Endothelial cell of umbilical vein (primary cell): Measurements from ENCODE around the gene PPM1M. TPM values are rescaled to one million over a fixed set of nuclear protein-coding genes. Genes with fewer than 3 reads are reported as not detected.

Experiments
- BruUV-seq: library from RNA; stranded (reverse); fragments of 400-500 nt; replicated peaks from 2 replicates; lab custom pipeline; 2021; lab: Mats Ljungman, UMichigan
- CTCF ChIA-PET: fragments of 300-600, 350-600 bp; sonication (Branson Sonifier 250); formaldehyde crosslinking; loops from one replicate; lab custom pipeline; 2021; ENCODE audit warnings: antibody characterized with exemption, inconsistent platforms; lab: Charles Lee
- POLR2A ChIA-PET: fragments of 300-600, 350-600 bp; sonication (Branson Sonifier 250); formaldehyde crosslinking; loops from one replicate; lab custom pipeline; 2021; ENCODE audit warnings: antibody characterized with exemption, inconsistent platforms; lab: Charles Lee
- DNase-seq: peaks from one replicate; pipeline ENCODE4 v3.0.0-alpha.2; 2011; ENCODE audit warnings: low read depth, low spot score
- FAIRE-seq: peaks from 2 replicates; lab custom pipeline; 2011; peaks lifted over from hg19 to GRCh38; lab: Jason Lieb, UNC
- H2AFZ ChIP-seq: 2 replicates; pipeline ENCODE4 v1.6.0; 2012; ENCODE audit warnings: low read depth, low read length, control low read depth, inconsistent platforms
- H3K27ac ChIP-seq: 2 replicates; pipeline ENCODE4 v1.5.1; 2011; ENCODE audit warnings: low read depth, mild to moderate bottlenecking, control low read depth, low read length, moderate library complexity; ENCODE audit not compliant: insufficient read depth
- H3K27me3 ChIP-seq, 2 experiments: 2 replicates each; pipeline versions ENCODE4 v1.6.0 to v1.6.1; 2011; ENCODE audit warnings: low read length in 2 of 2, mixed read lengths in 1 of 2; ENCODE audit not compliant: control insufficient read depth in 2 of 2, insufficient read depth in 2 of 2
- H3K36me3 ChIP-seq, 2 experiments: 2 replicates in 1 of 2; 3 replicates in 1 of 2; pipeline ENCODE4 v1.5.1; 2011; ENCODE audit warnings: low read length in 2 of 2, mild to moderate bottlenecking in 1 of 2, moderate library complexity in 1 of 2; ENCODE audit not compliant: control insufficient read depth in 2 of 2, insufficient read depth in 2 of 2; ENCODE audit errors: extremely low read depth in 1 of 2
- H3K4me1 ChIP-seq: 3 replicates; pipeline ENCODE4 v1.5.1; 2011; ENCODE audit warnings: mild to moderate bottlenecking, low read length; ENCODE audit not compliant: control insufficient read depth, insufficient read depth; ENCODE audit errors: extremely low read depth
- H3K4me2 ChIP-seq: 2 replicates; pipeline ENCODE4 v1.6.1; 2011; ENCODE audit warnings: low read length, control low read depth, mixed read lengths; ENCODE audit not compliant: insufficient read depth
- H3K4me3 ChIP-seq, 3 experiments: fragments of 200-600 bp in 1 of 3; sonication (generic), shearing (Covaris generic) in 1 of 3; replicated peaks in 1 of 3; 2 replicates each; pipeline ENCODE4 v1.5.1; 2011 to 2016; ENCODE audit warnings: control low read depth in 3 of 3, low read length in 3 of 3, mild to moderate bottlenecking in 2 of 3, inconsistent platforms in 1 of 3, low read depth in 1 of 3, moderate library complexity in 1 of 3; ENCODE audit not compliant: insufficient read depth in 1 of 3
- H3K79me2 ChIP-seq: 2 replicates; pipeline ENCODE4 v1.6.0; 2012; ENCODE audit warnings: low read length, inconsistent platforms; ENCODE audit not compliant: control insufficient read depth, insufficient read depth
- H3K9ac ChIP-seq: replicated peaks from 2 replicates; pipeline ENCODE3; 2011; ENCODE audit warnings: low read length, control low read depth; ENCODE audit not compliant: insufficient read depth; ENCODE audit errors: extremely low read depth
- H3K9me1 ChIP-seq: replicated peaks from 3 replicates; pipeline ENCODE4 v1.6.0; 2011; ENCODE audit warnings: mild to moderate bottlenecking, low read length; ENCODE audit not compliant: control insufficient read depth, insufficient read depth; ENCODE audit errors: extremely low read depth
- H3K9me3 ChIP-seq: replicated peaks from 2 replicates; pipeline ENCODE4 v1.5.1; 2012; ENCODE audit warnings: low read length, inconsistent platforms; ENCODE audit not compliant: control insufficient read depth, insufficient read depth
- H4K20me1 ChIP-seq: replicated peaks from 2 replicates; pipeline ENCODE3; 2011; ENCODE audit warnings: mild to moderate bottlenecking, low read length; ENCODE audit not compliant: control insufficient read depth, insufficient read depth; ENCODE audit errors: extremely low read depth
- GATA2 ChIP-seq: IDR thresholded peaks from 2 replicates; pipeline ENCODE4 v1.7.0; 2011; ENCODE audit warnings: low read depth, mild to moderate bottlenecking, moderate library complexity, mixed read lengths, low read length; ENCODE audit not compliant: insufficient read length, insufficient read depth
- JUN ChIP-seq: IDR thresholded peaks from 2 replicates; pipeline ENCODE4 v1.6.1; 2011; ENCODE audit warnings: borderline replicate concordance, low read depth; ENCODE audit not compliant: insufficient read length, insufficient read depth
- MAX ChIP-seq: IDR thresholded peaks from 2 replicates; pipeline ENCODE4 v1.6.1; 2011; ENCODE audit not compliant: insufficient read depth, insufficient read length
- POLR2A ChIP-seq: IDR thresholded peaks from 2 replicates; pipeline ENCODE4 v1.6.1; 2012; ENCODE audit warnings: low read depth, mild to moderate bottlenecking, control low read depth, low read length
- POLR2AphosphoS5 ChIP-seq: IDR thresholded peaks from 2 replicates; pipeline ENCODE4 v1.6.1; 2012; ENCODE audit warnings: low read depth, mild to moderate bottlenecking, control low read depth, low read length, moderate library complexity; ENCODE audit not compliant: insufficient read depth
- dilution Hi-C: fragments of 300-500 bp; cut with MboI; formaldehyde crosslinking; loops from one replicate; pipeline ENCODE4 v1.15.0; 2019; ENCODE audit warnings: low sequenced_read_pairs; ENCODE audit not compliant: extremely low pct_ligation_motif_present
- intact Hi-C: fragments of 100-400 bp; cut with micrococcal nuclease; formaldehyde crosslinking; loops from one replicate; pipeline ENCODE4 v1.10.0; 2022
- polyA plus RNA-seq, 4 experiments: library from polyadenylated mRNA; depleted of rRNA in 3 of 4; stranded (reverse) in 3 of 4; unstranded in 1 of 4; fragments of >200 nt; gene quantifications; 2 replicates each; pipeline versions ENCODE4 v1.2.1 to v1.2.3, GENCODE V29; 2011 to 2012; ENCODE audit warnings: missing spikeins in 1 of 4
- total RNA-seq: library from RNA; stranded (reverse); gene quantifications from 2 replicates; pipeline ENCODE4 v1.2.3, GENCODE V29; 2021

The PPM1M gene
- total and polyA plus RNA-seq, 2 donors (not counting 3 experiments of a cell fraction or from before 2014, with no cell fraction given): 13.7 to 19.4 TPM

GRCh38 chr3:52290596-52291507 lies 45.3 kb downstream of the PPM1M start:
- BruUV-seq: no TSS peak
- no peaks in the 10 kb centered on the region for H3K9me1 ChIP-seq
- no peaks in the 10 kb centered on the region for H3K9me3 ChIP-seq
- ChIA-PET POLR2A (no interaction called here), CTCF (interaction anchor here (0.6 to 8.2 kb wide), 7 partner anchors 9 to 98 kb away, joined by 3 to 107 read pairs (median 3); no protein-coding TSS in a partner anchor)
- no peak overlapping the region for H2AFZ ChIP-seq
- no peak overlapping the region for H3K27ac ChIP-seq
- no peaks in the 10 kb centered on the region for H3K27me3 ChIP-seq
- DNase-seq: no peak
- dilution Hi-C loops (no loop called here), intact Hi-C loops (loop anchor here (1.0 kb wide), 3 partner anchors 22 to 94 kb away; no protein-coding TSS in a partner anchor)
- H3K4me2 ChIP-seq: no peak overlapping the region
- no peaks in the 10 kb centered on the region for H4K20me1 ChIP-seq
- no peak overlapping the region for H3K4me3 ChIP-seq
- no peak overlapping the region for H3K9ac ChIP-seq
- TF ChIP-seq MAX (no peak), JUN (no peak), POLR2AphosphoS5 (no peak), GATA2 (no peak), POLR2A (no peak)
- H3K36me3 ChIP-seq: peaks cover 0 to 23% of the 10 kb centered on the region in 2 experiments
- H3K4me1 ChIP-seq: peaks cover 10% of the 10 kb centered on the region
- FAIRE-seq: no peak
- H3K79me2 ChIP-seq: peaks cover 5% of the 10 kb centered on the region
